NT2/D1 (cell line): Measurements from ENCODE around the gene DOCK1.

Source experiments
- SUZ12 ChIP-seq: IDR thresholded peaks from 2 replicates; pipeline ENCODE4 v1.6.1; 2011; ENCODE audit not compliant: insufficient read length, insufficient read depth; ENCODE audit errors: extremely low read depth
- YY1 ChIP-seq: IDR thresholded peaks from 2 replicates; pipeline ENCODE4 v1.6.1; 2011; ENCODE audit not compliant: insufficient read length, insufficient read depth
- ZNF274 ChIP-seq: IDR thresholded peaks from 2 replicates; pipeline ENCODE4 v1.6.1; 2011; ENCODE audit warnings: mild to moderate bottlenecking, low read depth, low read length

DNA sequence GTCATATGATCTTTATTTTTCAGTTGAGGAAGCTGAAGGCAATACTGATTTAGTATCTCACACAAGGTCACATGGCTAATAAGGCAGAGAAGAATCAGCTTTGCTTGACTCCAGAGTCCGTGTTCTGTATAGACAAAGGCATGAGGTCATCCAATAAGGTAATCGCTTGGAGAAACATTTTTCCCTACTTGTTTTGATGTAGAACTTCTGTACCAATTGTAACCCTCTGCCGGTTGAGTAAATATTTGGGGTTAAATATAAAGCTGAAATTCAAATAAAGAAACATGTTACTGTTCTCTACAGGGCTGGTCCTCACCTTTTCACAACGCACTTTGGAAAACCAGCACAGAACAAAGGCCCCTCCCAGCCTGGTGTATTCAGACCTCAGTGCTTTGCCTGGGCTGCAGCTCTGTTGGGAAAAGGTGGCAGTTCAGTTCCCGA, 374.1 kb downstream of the DOCK1 start:
- TF ChIP-seq SUZ12 (no peak), YY1 (no peak), ZNF274 (no peak)
